Activated CD4-positive, alpha-beta T cell treated with anti-CD3 and anti-CD28 coated beads, Interleukin-2, amount 50 U/mL, for 48 hours (primary cell): ENCODE data around the gene LY6G6F.

ENCODE experiments used
- DNase-seq, 2 experiments: peaks; one replicate each; pipeline ENCODE4 v3.0.0-alpha.2; 2020

Gene LY6G6F

DNA sequence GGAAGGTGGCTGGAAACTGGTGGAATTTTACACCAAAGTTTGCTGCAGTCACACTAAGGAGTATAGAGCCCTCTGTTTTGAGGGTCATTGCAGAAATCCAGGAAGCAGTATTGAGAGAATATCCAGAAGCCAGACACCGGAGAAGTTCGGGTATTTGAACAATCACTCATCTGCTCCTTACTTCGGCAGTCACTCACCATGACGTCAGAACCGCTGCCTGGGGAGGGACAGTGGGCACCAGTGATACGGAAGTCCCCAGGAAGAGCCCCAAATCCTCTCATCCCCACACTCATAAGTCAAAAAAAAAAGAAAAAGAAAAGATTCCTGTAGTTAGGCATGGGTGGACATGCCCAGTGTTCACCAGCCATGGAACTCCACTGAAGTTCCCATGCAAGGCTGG is 29.8 kb upstream of the LY6G6F start:
- DNase-seq, result no peak

DNA sequence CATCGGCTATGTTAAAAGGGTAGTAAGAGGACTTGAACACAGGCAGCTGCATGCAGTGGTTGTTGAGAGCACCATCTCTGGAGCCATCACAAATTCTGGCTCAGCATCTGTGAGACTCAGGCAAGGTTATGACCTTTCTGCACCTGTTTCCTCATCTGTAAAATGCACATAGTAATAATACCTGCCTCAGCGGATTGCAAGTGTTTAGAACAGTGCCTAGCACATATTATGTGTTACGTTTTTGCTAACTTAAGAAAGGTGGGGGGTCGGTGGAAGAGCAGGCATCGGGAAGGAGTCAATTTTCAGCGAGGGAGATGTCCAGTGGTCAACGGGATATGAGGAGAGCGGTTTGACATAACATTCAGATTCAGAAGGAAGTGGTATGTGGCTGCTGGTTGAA is 28.7 kb upstream of the LY6G6F start:
- no peak for DNase-seq

DNA sequence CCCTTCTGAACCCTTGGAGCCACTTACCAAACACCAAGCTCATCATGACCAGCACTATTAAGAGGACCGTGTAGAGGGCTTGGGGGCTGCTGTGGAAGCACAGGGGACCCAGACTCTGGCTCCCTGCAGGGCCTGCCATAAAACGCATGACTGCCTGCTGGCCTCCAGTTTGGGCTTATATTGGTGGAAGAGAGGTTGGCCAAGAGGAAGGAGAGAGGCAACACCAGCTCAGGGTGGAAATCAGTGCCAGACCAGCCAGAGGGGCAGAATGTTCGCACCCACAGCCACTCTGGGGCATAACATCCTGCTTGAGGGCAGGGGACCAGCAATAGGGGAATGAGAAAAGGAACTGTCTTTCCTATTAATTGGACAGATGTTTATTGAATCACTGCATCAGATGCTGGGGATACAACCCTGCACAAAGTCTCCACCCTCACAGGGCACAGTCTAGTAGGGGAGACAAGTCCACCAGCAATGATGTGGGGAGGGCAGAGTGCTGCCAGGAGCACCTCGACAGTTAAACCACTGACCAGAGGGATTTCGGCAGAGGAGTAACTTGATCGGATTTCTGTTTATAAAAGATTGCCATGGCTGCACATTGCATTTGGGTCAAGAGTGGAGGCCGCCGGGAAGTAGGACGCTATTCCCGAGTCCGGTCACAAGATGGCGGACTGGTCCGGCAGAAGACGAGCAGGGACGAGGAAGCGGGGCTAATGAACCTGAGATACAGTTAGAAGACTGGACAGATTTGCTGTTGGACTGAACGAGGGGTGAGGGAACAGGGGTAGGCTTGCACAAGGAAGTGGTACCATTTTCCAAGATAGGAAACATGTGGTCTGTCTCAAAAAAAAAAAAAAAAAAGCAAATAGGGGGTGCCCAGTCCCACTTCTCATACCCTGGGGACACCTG is 26.2 kb upstream of the LY6G6F start, which contains the start of gene LY6G5C:
Gene LY6G5C, minus strand, starts transcription at position 842 of the 909 bp plus-strand sequence. Its CDS starts 694 bp downstream, at position 148.
- DNase-seq, result peak; percentile 70 to 80

DNA sequence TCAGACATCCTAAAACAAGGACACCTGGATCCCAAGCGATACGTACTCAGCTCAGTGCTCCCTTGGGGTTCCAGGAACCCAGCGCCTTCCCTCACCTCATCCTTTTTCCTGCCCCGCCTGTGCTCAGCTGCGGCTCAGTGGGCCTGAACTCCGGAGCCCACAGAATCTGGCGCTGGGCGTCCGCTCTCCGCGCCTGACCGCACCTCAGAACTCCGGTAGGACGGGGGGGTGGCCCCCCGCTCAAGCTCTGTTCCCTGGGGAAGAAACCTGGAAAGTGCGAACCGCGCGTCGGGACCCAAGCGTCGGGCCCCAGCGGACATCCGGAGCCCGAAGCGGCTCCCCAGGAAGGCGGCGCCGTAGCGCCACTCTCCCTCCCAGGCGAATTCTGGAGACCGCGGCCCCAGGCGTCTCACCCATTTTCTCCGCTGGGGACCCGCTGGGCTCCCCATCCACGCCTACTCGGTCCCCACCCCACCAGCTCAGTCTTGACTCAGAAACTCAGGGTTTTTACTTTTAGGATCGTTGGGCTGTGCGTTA is 25.5 kb upstream of the LY6G6F start:
- DNase-seq, result peak; percentile 57 to 66

DNA sequence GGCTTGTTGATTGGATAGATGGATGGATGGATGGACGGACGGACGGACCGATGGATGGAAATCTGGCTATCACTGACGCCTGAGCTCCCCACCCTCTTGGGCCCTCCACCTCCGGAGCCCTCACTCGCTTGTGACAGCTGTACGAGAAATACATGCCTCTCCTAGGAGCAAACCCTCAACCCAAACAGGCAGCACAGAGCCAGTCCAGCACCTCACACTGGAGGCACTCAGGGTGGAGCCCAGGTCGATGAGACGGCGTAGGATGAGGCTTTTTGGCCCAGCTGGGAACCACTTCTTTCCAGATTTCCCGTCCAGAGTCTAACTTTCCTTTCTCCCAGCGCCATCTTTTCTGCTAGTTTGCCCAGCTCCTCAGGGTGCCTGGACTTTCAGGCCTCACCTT is 23.1 kb upstream of the LY6G6F start:
- no peak for DNase-seq

DNA sequence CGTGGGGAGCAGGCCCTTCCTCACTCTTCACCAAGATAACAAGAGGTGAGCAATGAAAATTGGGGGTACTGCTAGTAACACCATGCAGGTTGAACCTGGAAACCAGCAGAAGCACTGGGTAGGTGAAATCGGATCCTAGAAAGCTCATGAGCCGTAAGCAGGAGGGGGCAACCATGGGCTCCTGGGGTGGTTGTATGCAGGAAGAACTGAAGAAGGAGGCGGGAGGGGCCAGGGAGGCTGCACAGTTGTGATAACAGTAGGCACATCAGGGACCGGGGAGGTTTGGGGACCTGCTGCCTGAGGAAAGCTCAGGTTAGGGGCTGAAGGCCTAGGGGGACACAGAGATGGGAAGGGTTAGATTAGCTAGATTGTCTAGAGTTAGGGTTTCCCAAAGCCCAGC is 20.2 kb upstream of the LY6G6F start:
- no peak for DNase-seq

DNA sequence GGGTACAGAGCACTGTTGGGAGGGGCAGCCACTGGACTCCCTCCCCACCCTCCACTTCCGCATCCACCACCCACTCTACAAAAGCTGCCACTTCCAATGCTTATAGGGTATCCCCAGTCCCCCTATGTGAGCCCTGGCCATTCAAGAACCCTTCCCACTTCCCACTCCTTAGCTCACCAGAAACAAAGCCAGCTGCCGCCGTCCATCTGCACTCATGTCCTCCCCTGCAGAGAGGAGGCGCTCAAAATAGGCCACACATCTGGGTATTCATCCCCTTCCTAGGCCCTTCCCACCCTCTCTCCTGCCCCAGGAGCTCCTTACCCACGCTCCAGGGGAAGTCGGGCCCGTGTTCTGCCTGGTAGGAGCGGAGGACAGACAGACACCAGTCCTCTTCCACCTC is 19.3 kb upstream of the LY6G6F start:
- no peak for DNase-seq

DNA sequence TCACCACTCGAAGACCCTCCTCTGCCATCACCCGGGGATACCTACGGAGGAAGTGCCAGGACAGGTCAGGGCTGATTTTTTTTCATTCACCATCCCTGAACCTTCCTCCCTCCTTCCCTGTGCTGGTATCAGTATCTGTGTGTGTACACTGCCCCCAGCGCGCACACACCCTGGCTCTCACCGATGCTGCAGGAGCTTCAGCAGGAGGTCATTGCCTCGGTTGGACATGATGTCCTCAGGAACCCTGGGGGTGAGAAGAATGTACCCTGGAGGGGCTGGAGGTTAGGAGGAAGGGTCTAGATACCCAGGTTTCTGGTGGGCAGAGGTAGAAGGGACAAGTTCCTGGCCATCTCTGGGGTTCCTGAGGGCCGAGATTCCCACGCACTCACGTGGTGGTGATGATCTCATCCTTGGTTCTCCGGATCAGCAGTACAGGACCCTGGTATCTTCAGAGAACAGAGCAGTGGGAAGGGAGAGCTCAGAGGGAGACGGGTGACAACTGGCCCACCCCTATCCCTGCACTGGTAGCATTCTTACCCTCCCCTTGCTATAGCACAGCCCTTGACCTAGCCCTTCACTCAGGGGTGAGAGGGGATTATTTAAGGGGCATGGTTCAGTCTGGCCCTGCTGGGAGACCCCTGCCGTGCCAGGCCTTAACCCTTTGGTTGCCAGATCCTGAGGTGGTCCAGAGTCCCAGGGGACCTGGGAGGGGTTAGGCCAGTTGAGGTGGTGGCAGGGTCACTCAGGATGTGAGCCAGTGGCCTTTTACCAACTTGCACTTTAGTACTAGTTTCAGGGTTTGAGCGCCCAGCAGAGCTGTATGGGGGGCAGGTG is 18.6 kb upstream of the LY6G6F start:
- no peak for DNase-seq

DNA sequence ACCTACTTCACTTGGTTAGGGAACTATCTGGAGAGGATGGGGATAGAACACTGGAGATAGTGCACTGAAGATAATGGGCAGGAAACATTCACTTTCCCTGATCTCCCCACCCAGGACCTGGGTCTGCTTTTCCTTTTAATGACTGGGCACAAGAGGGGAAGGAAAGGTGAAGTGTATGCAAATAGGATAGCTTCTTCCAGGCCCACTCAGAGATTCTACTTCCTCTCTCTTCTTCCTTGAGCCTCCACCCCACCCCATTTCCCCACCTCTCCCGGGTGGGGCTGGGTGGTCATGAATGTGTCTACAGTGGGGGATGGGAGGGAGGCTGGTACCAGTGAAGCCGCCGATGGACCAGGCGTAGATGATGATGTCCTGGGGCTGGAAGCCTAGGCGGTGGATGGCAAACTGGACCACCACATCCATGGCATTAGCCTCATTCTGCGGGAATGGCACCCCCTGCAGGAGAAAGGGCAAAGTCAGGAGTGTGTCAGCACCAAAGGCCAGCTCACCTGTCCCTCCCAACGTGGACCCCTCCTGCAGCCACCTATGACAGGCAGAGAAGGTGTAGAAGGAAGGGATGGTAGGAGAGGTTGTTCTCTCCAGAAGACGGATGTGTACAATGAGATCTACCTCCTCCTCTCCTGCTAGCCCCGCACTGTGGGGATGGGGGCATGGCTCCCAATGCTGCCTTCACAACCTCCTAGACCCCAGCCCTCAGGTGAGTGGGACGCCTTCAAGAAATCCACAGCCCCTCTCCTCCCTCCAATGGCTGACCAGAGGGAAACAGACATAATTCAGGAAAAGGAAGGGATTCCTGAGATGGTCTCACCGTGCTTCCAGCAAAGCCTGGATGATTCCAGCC is 17.2 kb upstream of the LY6G6F start:
- DNase-seq, result peak in 1 of 2 experiments; percentile 24

DNA sequence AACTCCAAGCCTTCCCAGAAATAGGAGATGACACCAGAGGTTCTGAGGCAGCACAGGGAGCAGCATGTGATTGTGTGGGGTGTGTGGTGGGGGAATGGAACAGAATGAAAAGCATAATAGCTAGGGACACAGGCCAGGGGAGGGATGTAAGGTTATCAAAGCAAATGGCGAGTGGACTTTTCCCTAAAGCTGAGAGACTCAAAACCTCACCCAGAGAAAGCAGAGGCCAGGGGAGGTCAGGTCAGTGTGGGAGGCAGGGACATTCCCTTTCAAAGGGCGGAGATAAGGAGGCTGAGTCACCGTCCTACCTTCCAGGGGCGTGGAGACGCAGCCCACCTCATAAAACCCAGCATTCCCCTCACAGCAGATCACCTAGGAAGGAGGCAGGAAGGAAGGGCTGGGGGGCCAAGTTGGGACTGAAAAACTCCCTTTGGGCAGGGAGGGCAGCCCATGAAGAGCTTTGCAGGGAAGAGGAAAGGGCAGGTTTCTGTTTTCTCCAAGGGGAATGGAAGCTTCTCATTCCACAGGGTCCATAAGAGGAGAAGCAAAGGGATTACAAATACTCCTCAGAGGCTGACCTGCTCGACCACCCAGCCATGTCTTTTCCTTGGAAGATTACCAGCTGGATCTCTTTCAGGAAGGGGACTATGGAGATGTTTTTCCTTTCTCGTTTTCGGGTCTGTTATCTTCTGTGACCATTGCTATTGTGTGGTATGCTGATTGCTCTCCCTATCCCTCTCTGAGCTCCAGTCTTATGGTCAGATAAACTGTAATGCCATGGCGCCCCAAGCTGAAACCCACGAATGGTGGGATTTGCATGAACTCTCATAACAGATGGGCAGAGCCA is 16.2 kb upstream of the LY6G6F start:
- no peak for DNase-seq

DNA sequence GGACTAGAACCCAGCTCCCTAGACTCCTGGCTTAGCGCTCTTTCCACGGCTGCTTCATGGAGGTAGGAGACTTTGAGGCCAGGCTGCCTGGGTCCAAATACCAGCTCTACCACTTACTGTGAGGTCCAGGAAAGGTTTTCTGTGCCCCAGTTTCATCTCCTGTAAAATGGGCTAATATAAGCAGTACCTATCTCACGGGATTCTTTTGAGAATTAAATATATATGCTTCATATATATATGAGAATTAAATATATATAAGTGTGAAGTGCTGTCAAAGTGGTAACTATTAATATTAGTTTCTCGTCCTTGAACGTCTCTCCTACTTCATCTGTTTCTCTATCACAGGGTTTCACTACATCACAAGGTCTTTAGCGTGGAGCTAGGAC is 15.6 kb upstream of the LY6G6F start:
- no peak for DNase-seq

DNA sequence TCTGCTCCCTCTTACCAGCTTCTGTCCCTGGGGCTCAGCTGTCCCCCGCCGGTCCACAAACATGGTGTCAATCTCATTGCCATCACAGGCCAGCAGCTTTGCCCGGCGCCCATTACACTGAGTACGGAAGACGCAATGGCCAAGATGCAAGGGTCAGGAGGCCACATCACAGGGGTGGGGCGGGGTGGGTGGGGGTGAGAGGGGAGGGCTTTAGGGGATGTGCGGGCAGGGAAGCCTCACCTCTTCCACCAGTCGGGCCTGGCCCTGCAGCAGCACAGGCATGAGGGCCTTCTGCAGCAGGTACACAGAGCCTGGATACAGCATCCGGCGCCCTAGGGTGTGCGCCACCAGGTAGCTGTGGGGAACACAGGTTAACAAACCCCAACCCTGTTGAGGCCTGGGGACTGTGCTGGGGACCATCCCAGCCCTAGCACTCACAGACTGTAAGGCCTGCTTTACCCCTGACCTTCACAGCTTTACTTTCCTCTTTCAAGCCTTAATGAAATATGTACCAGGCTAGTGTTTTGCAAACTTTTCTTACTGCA is 15.0 kb upstream of the LY6G6F start:
- DNase-seq, result no peak

DNA sequence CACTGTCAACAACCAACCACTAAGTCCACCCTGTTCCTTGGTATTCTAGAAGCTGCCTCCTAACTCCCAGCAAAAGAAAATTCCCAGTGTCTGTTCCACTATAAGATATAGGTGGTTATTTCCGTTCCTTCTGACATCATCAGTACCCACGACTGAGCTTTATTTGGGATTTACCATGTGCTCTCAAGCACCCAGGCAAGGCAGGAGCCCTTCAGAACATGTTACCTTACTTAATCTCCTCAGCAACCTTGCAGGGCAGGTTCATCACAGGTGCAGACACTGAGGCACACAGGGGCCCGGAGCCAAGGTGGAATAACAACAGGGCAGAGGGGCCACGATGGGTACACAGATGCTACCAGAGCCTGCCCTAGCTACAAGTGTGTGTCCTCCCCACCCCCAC is 14.3 kb upstream of the LY6G6F start:
- no peak for DNase-seq

DNA sequence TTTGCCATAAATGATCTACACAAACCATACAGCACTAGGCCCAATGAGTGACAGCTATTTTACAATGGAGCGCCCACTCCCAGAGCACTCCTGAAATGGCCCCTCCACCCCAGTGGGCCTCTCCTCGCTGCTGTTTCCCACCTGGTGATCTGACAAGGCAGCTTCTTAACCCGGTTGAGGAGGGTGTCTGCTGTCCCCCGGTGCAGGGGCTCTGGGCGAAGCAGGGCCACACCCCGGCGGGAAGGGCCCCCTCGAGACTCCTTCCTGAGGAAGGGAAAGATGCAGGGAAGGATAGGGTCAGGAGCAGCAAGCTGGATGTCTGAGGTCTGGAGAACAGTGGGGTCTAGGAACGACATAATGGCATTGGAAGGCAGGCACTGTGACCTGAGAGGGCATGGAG is 13.8 kb upstream of the LY6G6F start:
- DNase-seq, result no peak

DNA sequence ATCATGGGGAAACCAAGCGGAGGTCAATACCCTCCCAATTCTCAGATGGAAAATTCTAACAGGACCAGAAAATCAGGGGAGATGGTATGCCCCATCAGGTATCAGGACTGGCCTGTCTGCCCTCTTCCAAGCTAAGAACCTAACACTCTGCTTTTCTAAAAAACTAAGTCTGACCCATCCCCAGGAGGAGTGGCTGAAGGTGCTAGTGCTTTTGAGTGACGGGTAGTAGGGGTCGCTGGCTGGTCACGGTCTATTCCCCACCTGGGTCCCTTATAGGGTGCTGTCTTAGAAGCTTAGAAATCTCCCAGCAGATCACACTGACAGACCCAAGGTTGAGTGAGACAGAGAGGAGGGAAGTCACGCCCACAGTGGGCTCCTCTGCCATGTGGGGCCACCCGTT is 13.1 kb upstream of the LY6G6F start:
- no peak for DNase-seq

DNA sequence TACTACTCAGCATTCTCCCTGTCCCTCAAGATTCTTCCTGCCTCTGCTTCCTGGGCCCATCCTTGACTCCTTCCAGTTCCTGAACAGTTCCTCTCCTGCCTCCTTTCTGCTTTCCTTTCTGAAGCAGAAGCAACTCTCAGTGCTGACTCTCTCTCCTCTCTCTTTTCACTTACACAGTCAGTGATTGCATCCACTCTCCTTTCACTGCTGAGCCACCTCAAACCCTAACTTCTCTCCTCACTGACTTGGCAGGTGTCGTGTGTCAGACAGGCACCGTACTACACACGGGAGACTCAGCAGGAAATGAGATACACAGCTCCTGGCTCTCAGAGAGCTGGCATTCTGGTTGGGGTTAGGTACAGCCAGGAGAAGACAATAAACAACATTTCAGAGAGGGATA is 9.1 kb upstream of the LY6G6F start:
- no peak for DNase-seq

DNA sequence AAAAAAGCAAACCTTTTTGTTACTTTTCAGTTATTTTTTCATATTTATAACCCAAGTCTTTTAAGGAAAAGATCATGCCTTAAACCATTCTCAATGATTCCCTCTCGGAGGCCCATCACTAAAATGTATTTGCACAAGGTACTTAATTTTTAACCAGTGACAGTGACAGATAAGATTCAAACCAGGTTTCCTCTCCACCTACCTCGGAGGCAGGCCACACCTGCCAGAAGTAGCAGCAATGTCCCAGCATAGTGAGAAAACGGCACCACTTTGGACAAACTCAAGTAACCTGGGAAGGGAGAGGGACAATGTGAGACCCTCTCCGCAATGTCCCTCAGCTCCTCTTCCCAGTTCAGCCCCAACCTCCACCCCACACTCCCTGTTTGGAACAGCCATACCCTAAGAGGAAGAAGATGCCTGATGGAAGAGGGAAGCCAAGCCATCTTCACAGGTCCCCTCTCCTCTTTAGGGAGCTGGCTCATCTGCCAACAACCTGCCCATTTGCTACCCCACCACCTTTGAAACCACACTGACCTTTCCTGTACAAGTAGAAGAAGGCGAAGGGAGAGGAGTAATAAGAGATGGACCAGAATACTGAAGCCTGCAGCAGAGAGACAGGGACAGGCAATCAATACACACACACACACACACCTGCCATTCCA is 5.8 kb upstream of the LY6G6F start:
- DNase-seq, result no peak

DNA sequence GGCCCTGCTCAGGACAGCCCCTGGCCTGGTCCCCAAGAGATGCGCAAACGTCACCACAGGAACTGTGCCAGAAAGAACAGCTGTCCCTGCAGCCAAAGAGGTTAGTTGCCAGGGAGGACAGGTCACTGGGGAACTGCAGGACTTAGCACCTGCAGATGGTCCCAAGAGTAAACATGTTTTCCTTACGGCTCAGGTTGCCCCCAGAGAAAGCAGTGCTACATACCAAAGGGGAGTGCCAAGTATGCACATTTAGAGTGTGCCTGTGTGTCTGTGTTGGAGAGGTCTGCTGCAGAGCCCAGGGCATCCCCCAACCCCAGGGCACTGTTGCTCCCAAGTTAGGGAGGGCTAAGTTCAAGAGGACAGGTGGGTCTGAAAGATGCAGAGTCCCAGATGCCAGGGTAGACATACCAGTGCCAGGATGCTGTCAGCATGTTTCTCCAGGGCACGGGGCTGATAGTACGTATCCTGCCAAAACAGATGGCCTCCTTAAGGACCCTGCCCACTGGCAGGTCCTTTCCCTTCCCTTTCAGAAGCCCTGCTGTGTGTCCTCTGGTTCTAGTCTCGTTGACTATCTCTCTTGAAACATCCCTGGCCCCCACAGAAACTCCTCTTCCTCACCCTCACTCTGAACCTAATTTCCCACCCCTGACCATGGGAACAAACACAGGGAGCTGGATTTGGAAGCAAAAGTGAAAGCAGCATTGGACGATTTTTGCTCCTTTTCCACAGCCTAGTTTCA is 4.8 kb upstream of the LY6G6F start:
- no peak for DNase-seq

DNA sequence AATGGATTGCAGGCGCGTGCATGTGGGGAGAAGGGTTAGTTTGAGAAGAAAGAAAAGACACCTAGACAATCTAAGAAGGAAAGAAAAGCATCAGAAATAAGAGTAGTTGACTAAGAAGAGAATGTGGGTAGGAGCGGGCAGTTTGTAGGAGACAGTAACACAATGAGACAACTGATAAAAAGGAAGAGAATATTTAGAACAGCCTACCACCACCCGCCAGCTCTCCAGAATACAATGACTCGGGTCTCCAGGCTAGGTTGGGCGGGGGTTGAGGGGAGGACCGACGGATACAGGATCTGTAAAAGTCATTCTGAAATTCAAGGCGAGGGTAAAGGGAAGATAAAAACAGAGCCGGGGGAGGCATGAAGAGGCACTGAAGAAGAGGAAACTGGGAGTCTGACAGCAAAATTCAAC is 4.3 kb upstream of the LY6G6F start:
- DNase-seq, result peak; percentile 44 to 51
